GM12873 (cell line): Measurements from ENCODE around the gene DOK6.

Source experiments
- CTCF ChIP-seq: IDR thresholded peaks from 2 replicates; pipeline ENCODE4 v1.5.1; 2012; ENCODE audit warnings: low read depth, mild to moderate bottlenecking, moderate library complexity, low read length, control low read depth; ENCODE audit not compliant: insufficient read depth; ENCODE audit errors: missing control alignments

The DOK6 gene

GRCh38 chr18:69635482-69635881, 234.8 kb downstream of the DOK6 start:
- TF ChIP-seq CTCF = no peak

- peak; percentile 46 for TF ChIP-seq CTCF
Observed at GRCh38 chr18:69636529-69637301, 236.0 kb downstream of the DOK6 start.

- no peak for TF ChIP-seq CTCF
Observed at GRCh38 chr18:69638056-69638455, 237.4 kb downstream of the DOK6 start.

- TF ChIP-seq CTCF = no peak
Observed at GRCh38 chr18:69647702-69648101, 247.0 kb downstream of the DOK6 start.

- TF ChIP-seq CTCF = no peak
Observed at GRCh38 chr18:69648486-69648885, 247.8 kb downstream of the DOK6 start.

- TF ChIP-seq CTCF = no peak
Observed at GRCh38 chr18:69649684-69650083, 249.0 kb downstream of the DOK6 start.

- TF ChIP-seq CTCF = no peak
Observed at GRCh38 chr18:69651243-69651642, 250.6 kb downstream of the DOK6 start.
